Trophoblast cell (in vitro differentiated cells and primary cell): ENCODE data around the gene OR10P1.

Experiments used
- DNase-seq, 2 donors: peaks; one replicate each; pipeline ENCODE4 v3.0.0-alpha.2; 2016
- H2AFZ ChIP-seq: 2 replicates; pipeline ENCODE4 v1.6.1; 2013; ENCODE audit warnings: low read length, moderate library complexity, mild to moderate bottlenecking; ENCODE audit not compliant: insufficient read depth, poor library complexity
- H2AK5ac ChIP-seq: 2 replicates; pipeline ENCODE4 v1.6.1; 2013; ENCODE audit warnings: mild to moderate bottlenecking, low read length
- H2BK120ac ChIP-seq: 2 replicates; pipeline ENCODE4 v1.6.1; 2013; ENCODE audit warnings: low read length, mild to moderate bottlenecking, moderate library complexity; ENCODE audit not compliant: insufficient read depth, poor library complexity
- H2BK12ac ChIP-seq: 2 replicates; pipeline ENCODE4 v1.6.1; 2013; ENCODE audit warnings: mild to moderate bottlenecking, low read length, moderate library complexity
- H2BK5ac ChIP-seq: 2 replicates; pipeline ENCODE4 v1.6.1; 2013; ENCODE audit warnings: low read length, low read depth, moderate library complexity, mild to moderate bottlenecking; ENCODE audit not compliant: poor library complexity
- H3K14ac ChIP-seq: 2 replicates; pipeline ENCODE4 v1.6.1; 2013; ENCODE audit warnings: mild to moderate bottlenecking, low read length
- H3K18ac ChIP-seq: 2 replicates; pipeline ENCODE4 v1.6.1; 2013; ENCODE audit warnings: mild to moderate bottlenecking, low read length
- H3K23ac ChIP-seq: 2 replicates; pipeline ENCODE4 v1.6.1; 2013; ENCODE audit warnings: low read length
- H3K27ac ChIP-seq: 2 replicates; pipeline ENCODE4 v1.5.1; 2013; ENCODE audit warnings: low read depth, mild to moderate bottlenecking, inconsistent platforms, low read length, moderate library complexity
- H3K27me3 ChIP-seq: 2 replicates; pipeline ENCODE4 v1.6.1; 2013; ENCODE audit warnings: inconsistent platforms, mild to moderate bottlenecking, low read length, moderate library complexity; ENCODE audit not compliant: insufficient read depth
- H3K36me3 ChIP-seq, 2 experiments: 1 replicate in 1 of 2; 2 replicates in 1 of 2; pipeline ENCODE4 v1.6.1; 2013; ENCODE audit warnings: low read length in 2 of 2, mild to moderate bottlenecking in 2 of 2, moderate library complexity in 1 of 2; ENCODE audit not compliant: insufficient read depth in 2 of 2, control insufficient read depth in 1 of 2
- H3K4ac ChIP-seq: 2 replicates; pipeline ENCODE4 v1.6.1; 2013; ENCODE audit warnings: low read depth, mild to moderate bottlenecking, low read length, moderate library complexity
- H3K4me1 ChIP-seq, 2 experiments: 1 replicate in 1 of 2; 2 replicates in 1 of 2; pipeline ENCODE4 v1.6.1; 2013; ENCODE audit warnings: low read length in 2 of 2, mild to moderate bottlenecking in 2 of 2, moderate library complexity in 1 of 2; ENCODE audit not compliant: insufficient read depth in 2 of 2, control insufficient read depth in 1 of 2
- H3K4me2 ChIP-seq: 2 replicates; pipeline ENCODE4 v1.6.1; 2013; ENCODE audit warnings: inconsistent platforms, mild to moderate bottlenecking, low read length, moderate library complexity
- H3K4me3 ChIP-seq: 2 replicates; pipeline ENCODE4 v1.5.1; 2013; ENCODE audit warnings: mild to moderate bottlenecking, low read depth, low read length, inconsistent platforms
- H3K79me1 ChIP-seq: one replicate; pipeline ENCODE4 v1.6.1; 2013; ENCODE audit warnings: low read length
- H3K79me2 ChIP-seq: 2 replicates; pipeline ENCODE4 v1.6.1; 2013; ENCODE audit warnings: low read length, mild to moderate bottlenecking; ENCODE audit not compliant: control insufficient read depth, insufficient read depth, poor library complexity
- H3K9ac ChIP-seq: 2 replicates; pipeline ENCODE4 v1.6.1; 2013; ENCODE audit warnings: mild to moderate bottlenecking, low read length
- H3K9me3 ChIP-seq: 2 replicates; pipeline ENCODE4 v1.6.1; 2013; ENCODE audit warnings: low read depth, mild to moderate bottlenecking, control low read depth, inconsistent platforms, low read length; ENCODE audit not compliant: insufficient read depth
- H4K12ac ChIP-seq: 2 replicates; pipeline ENCODE4 v1.6.1; 2013; ENCODE audit warnings: low read depth, mild to moderate bottlenecking, low read length, moderate library complexity
- H4K8ac ChIP-seq: 2 replicates; pipeline ENCODE4 v1.6.1; 2013; ENCODE audit warnings: low read depth, mild to moderate bottlenecking, low read length, moderate library complexity
- H4K91ac ChIP-seq: one replicate; pipeline ENCODE4 v1.6.1; 2013; ENCODE audit warnings: low read depth, mild to moderate bottlenecking, low read length, moderate library complexity
- WGBS: extraction: QIAGEN DNeasy Blood & Tissue Kit; methylation state at CpG from one replicate; pipeline ENCODE4 v1.1.7; 2013; ENCODE audit warnings: missing lambda C conversion rate; ENCODE audit not compliant: insufficient read length, insufficient coverage; ENCODE audit errors: extremely low coverage; 5-methylcytosine and 5-hydroxymethylcytosine counted together

The OR10P1 gene

DNA sequence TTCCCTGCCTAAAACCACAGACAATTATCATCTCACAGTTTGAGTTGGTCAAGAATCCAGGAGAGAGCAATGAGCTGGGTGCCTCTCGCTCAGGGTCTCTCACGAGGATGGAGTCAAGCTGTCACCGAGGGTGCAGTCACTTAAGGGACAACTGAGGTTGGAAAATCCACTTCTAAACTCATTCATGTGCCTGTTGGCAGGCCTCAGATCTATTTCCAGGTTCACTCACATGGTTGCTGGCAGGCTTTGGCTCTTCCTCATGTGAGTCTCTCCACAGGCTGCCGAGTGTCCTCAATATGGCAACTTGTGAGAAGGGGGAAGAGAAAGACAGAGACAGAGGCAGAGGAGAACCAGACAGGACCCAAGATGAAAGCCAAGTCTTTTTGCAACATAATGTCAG, 10.5 kb upstream of the OR10P1 start:
- H3K4ac ChIP-seq = no peak overlapping the region
- no peak overlapping the region for H2AK5ac ChIP-seq
- H3K36me3 ChIP-seq = no peaks in the 10 kb centered on the region
- H2BK5ac ChIP-seq = no peak overlapping the region
- no peaks in the 10 kb centered on the region for H3K79me1 ChIP-seq
- H3K14ac ChIP-seq = no peak overlapping the region
- H3K18ac ChIP-seq = no peak overlapping the region
- no peak overlapping the region for H3K4me2 ChIP-seq
- no CpG with 5 or more reads among the region's 4 CpGs for WGBS
- H3K9me3 ChIP-seq = no peaks in the 10 kb centered on the region
- no peak overlapping the region for H3K4me3 ChIP-seq
- H2AFZ ChIP-seq = no peak overlapping the region
- no peak overlapping the region for H4K91ac ChIP-seq
- H2BK120ac ChIP-seq = no peak overlapping the region
- H3K27me3 ChIP-seq = no peaks in the 10 kb centered on the region
- no peak overlapping the region for H3K23ac ChIP-seq
- no peak overlapping the region for H3K27ac ChIP-seq
- no peaks in the 10 kb centered on the region for H3K4me1 ChIP-seq
- no peak overlapping the region for H2BK12ac ChIP-seq
- no peak overlapping the region for H4K12ac ChIP-seq
- DNase-seq = no peak
- no peaks in the 10 kb centered on the region for H3K79me2 ChIP-seq
- H4K8ac ChIP-seq = no peak overlapping the region
- H3K9ac ChIP-seq = no peak overlapping the region

DNA sequence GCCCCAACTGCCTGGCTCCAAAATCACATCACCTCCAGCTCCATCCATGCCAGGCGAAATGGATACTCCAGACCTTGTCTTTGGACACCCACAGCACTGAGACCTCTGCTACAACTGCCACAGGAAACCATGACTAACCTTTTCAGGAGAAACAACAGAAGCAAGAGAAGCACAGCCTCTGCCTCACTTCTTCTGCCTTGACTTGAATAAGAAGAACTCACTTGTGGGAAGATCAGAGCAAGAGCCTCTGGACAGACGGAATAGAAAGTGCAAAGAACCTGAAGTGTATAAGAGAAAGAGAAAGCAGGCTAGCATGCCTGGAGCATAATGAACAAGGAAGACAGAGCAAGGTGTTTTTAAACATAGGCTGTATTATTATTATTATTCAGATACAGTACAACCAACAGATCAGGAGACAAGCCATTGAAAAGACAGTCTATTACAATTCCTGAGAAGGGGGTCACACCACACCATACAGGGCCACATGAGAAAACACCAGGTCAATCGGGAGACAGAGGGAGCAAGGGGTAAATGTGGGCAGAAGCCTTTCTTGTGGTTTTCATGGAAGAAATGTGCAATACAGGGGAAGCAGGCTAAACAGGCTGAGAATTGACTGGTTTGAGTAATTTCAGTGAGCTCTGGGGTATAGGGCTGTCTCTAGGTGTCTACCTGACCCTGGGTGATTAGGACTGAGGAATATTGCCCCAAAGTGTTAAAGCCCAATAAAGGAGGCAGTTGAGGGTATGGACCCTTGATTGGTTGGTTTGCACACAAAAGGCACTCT, 7.4 kb upstream of the OR10P1 start:
- no peaks in the 10 kb centered on the region for H3K79me1 ChIP-seq
- no peaks in the 10 kb centered on the region for H3K27me3 ChIP-seq
- no peak overlapping the region for H3K4me2 ChIP-seq
- no peak overlapping the region for H3K23ac ChIP-seq
- no peak overlapping the region for H4K8ac ChIP-seq
- H3K79me2 ChIP-seq = no peaks in the 10 kb centered on the region
- no peak overlapping the region for H2BK5ac ChIP-seq
- no peak overlapping the region for H2AK5ac ChIP-seq
- H3K18ac ChIP-seq = no peak overlapping the region
- no peak for DNase-seq
- H3K4me3 ChIP-seq = no peak overlapping the region
- no peak overlapping the region for H3K27ac ChIP-seq
- no peak overlapping the region for H3K14ac ChIP-seq
- H3K9ac ChIP-seq = no peak overlapping the region
- no peak overlapping the region for H2AFZ ChIP-seq
- H3K36me3 ChIP-seq = no peaks in the 10 kb centered on the region
- peaks cover 2% of the 10 kb centered on the region for H3K9me3 ChIP-seq
- no CpG with 5 or more reads among the region's 3 CpGs for WGBS
- no peak overlapping the region for H2BK120ac ChIP-seq
- no peak overlapping the region for H4K91ac ChIP-seq
- H2BK12ac ChIP-seq = no peak overlapping the region
- no peaks in the 10 kb centered on the region for H3K4me1 ChIP-seq
- no peak overlapping the region for H4K12ac ChIP-seq
- H3K4ac ChIP-seq = no peak overlapping the region

DNA sequence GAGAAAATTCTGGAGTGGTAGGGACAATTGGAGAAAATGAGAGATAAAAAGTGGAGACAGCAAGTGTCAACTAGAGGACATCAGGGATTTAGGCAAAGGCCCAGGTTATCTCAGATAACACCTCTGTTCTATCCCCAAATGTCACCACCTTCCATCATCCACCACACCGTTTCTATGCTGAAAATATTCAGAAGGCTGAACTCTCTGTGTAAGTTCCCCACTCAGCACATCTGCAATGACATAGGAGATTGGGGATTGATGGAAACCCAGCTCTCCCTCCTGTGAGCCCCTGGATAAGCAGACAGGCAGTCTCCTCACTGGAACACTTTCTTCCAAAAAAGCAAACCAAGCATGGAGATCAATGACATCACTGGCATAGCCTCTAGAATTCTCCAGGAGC, 5.6 kb upstream of the OR10P1 start:
- no peak overlapping the region for H3K14ac ChIP-seq
- no peaks in the 10 kb centered on the region for H3K4me1 ChIP-seq
- H2AFZ ChIP-seq = no peak overlapping the region
- no peaks in the 10 kb centered on the region for H3K36me3 ChIP-seq
- H3K27ac ChIP-seq = no peak overlapping the region
- no peaks in the 10 kb centered on the region for H3K79me2 ChIP-seq
- H4K12ac ChIP-seq = no peak overlapping the region
- no peak overlapping the region for H3K4me3 ChIP-seq
- no peak overlapping the region for H3K18ac ChIP-seq
- H3K4me2 ChIP-seq = no peak overlapping the region
- DNase-seq = no peak
- H3K4ac ChIP-seq = no peak overlapping the region
- no peaks in the 10 kb centered on the region for H3K27me3 ChIP-seq
- H2BK12ac ChIP-seq = no peak overlapping the region
- H2AK5ac ChIP-seq = no peak overlapping the region
- H3K23ac ChIP-seq = no peak overlapping the region
- no peak overlapping the region for H4K91ac ChIP-seq
- H3K9me3 ChIP-seq = peaks cover 2% of the 10 kb centered on the region
- H2BK120ac ChIP-seq = no peak overlapping the region
- H4K8ac ChIP-seq = no peak overlapping the region
- no peak overlapping the region for H2BK5ac ChIP-seq
- H3K9ac ChIP-seq = no peak overlapping the region
- WGBS = no CpG with 5 or more reads among the region's 1 CpG
- H3K79me1 ChIP-seq = no peaks in the 10 kb centered on the region

DNA sequence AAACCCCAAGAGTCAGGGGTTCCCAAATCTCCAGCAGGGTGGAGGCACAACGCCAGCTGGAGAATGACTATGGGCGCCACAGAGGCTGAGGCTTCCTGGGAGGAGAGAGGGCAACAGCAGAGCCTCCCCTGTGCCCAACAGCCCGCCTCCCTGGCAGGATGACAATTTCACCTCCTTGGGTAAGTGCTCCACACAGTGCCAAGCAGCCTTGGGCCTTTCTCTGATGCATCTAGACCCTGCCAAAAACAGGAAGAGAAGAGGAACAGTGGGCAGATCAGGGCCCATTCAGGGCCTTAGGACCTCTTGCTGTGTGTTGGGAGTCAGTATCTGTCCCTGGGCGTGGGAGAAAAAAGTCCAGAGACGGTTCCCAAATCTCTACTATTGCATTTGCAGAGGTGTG, 5.0 kb upstream of the OR10P1 start:
- Histone ChIP-seq H3K9ac (no peak overlapping the region), H3K27me3 (no peaks in the 10 kb centered on the region), H4K12ac (no peak overlapping the region), H3K27ac (no peak overlapping the region), H3K9me3 (peaks cover 2% of the 10 kb centered on the region), H2BK120ac (no peak overlapping the region), H3K23ac (no peak overlapping the region), H4K8ac (no peak overlapping the region), H3K18ac (no peak overlapping the region), H3K79me1 (no peaks in the 10 kb centered on the region), H3K14ac (no peak overlapping the region), H3K79me2 (no peaks in the 10 kb centered on the region), H3K36me3 (no peaks in the 10 kb centered on the region), H3K4me1 (no peaks in the 10 kb centered on the region), H2BK12ac (no peak overlapping the region), H3K4me3 (no peak overlapping the region), H3K4ac (no peak overlapping the region), H2BK5ac (no peak overlapping the region), H3K4me2 (no peak overlapping the region), H2AK5ac (no peak overlapping the region), H4K91ac (no peak overlapping the region), H2AFZ (no peak overlapping the region)
- WGBS = no CpG with 5 or more reads among the region's 5 CpGs
- no peak for DNase-seq
